Stimulated activated CD8-positive, alpha-beta memory T cell treated with anti-CD3 and anti-CD28 coated beads, Interleukin-12 subunit alpha, Interleukin-12 subunit beta, amount 100 ng/mL, for 24 hours (primary cell): Measurements from ENCODE around the gene CDCA4.
"Not testable (repeated sequence)": the region's sequence is repeated elsewhere in the genome, so short reads cannot be mapped to it uniquely, and the experiment has no call there.

Experiments used
- DNase-seq: peaks from one replicate; pipeline ENCODE4 v3.0.0-alpha.2; 2020; ENCODE audit errors: extremely low read depth

CDCA4 gene

DNA sequence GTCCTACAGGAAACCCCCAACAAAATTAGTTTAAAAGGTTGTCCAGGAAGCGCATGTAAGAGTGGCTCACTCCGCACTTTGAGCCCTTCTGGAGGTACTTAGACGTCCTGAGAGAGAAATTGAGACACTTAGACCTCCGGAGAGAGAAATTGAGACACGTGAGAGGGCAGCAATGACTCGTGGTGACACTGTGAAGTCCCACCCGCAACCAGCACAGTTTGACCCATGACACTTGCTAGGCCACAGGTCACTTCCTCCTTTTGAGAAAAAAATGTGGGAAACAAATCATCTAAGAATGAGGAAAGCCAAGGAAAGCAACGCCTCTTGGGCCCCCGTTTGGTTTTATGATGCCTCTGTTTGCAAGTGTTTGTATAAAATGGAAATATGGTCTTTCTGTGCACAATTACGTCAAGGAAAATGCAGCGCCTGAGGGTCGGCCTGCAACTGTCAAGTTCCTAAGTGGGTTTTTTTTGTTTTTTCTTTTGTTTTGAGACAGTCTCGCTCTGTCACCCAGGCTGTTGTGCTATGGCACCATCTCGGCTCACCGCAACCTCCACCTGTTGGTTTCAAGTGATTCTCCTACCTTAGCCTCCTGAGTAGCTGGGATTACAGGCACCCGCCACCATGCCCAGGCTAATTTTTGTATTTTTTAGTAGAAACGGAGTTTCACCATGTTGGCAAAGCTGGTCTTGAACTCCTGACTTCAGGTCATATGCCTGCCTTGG is 13.6 kb upstream of the CDCA4 start:
- no peak for DNase-seq

DNA sequence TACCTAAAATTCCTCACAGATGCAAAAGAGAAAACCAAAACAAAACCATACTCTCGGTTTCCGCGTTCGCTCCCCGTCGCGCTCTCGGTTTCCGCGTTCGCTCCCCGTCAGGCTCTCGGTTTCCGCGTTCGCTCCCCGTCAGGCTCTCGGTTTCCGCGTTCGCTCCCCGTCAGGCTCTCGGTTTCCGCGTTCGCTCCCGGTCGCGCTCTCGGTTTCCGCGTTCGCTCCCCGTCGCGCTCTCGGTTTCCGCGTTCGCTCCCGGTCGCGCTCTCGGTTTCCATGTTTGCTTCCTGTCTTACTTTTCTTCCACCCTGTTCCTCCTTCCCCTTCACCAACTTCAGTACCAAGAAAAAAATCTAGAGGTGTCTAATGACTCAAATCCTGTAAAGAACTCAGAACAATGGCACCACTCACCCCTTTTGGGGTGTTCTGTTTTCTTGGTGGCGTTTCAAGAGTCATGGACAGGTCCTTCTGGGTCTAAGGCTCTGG is 12.6 kb upstream of the CDCA4 start:
- not testable (repeated sequence) for DNase-seq

DNA sequence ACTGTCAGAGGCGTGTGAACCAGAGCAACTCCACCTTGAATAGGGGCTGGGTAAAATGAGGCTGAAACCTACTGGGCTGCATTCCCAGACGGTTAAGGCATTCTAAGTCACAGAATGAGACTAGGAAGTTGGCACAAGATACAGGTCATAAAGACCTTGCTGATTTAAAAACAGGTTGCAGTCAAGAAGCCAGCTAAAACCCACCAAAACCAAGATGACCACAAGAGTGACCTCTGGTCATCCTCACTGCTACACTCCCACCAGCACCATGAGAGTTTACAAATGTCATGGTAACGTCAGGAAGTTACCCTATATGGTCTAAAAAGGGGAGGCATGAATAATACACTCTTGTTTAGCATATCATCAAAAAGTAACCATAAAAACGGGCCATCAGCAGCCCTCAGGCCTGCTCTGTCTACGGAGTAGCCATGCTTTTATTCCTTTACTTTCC is 11.6 kb upstream of the CDCA4 start:
- not testable (repeated sequence) for DNase-seq

DNA sequence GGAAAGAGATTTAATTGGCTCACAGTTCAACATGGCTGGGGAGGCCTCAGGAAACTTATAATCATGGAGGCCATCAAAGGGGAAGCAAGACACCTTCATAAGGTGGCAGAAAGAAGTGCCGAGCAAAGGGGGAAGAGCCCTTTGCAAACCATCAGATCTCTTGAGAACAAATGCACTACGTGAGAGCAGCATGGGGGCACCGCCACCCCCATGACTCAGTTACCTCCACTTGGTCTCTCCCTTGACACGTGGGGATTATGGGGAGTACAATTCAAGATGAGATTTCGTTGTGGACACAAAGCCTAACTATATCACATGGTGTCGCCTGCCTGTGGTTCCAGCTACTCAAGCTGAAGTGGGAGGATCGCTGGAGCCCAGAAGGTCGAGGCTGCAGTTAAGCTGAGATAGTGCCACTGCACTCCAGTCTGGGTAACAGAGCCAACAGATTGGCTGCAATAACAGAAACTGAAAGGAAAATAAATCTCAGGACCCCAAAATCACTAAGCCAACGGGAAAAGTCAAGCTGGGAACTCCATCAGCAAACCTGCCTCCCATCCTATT is 10.0 kb upstream of the CDCA4 start:
- no peak for DNase-seq

DNA sequence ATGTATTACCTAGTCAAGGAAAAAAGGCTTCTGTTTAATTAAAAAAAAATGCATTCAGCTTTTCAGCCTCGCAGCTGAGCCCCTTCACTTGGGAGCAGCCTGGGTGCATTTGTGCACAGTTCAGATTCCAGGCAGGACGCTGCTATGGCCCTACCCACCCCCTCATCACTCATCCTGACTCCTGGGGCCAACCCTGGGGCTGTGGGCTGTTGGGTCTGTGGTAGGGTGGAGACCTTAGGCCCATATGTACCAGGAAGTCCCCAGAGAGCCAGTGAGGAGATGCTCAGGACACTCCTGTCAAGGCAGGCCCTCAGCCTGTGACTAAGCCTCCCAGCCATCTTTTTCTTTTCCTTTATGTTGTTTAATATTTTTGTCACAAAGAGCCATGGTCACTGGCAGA is 9.3 kb upstream of the CDCA4 start:
- DNase-seq, result no peak

DNA sequence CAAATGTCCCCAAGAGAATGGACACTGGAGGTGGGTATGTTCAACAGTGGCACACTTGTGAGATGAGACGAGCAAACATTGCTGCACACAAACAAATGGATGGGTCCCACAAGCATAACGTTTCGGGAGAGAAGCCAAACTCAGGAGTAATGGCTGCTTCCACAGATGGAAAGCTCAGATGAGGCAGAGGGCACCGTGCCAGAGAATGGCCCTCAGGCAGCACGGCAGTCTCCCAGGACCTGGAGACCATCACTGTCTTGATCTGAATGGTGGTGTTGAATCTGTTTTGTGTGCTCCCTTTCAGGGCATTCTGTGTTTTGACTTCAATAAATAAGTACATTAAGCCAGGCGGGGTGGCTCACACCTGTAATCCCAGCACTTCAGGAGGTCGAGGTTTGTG is 8.5 kb upstream of the CDCA4 start:
- DNase-seq, result no peak

DNA sequence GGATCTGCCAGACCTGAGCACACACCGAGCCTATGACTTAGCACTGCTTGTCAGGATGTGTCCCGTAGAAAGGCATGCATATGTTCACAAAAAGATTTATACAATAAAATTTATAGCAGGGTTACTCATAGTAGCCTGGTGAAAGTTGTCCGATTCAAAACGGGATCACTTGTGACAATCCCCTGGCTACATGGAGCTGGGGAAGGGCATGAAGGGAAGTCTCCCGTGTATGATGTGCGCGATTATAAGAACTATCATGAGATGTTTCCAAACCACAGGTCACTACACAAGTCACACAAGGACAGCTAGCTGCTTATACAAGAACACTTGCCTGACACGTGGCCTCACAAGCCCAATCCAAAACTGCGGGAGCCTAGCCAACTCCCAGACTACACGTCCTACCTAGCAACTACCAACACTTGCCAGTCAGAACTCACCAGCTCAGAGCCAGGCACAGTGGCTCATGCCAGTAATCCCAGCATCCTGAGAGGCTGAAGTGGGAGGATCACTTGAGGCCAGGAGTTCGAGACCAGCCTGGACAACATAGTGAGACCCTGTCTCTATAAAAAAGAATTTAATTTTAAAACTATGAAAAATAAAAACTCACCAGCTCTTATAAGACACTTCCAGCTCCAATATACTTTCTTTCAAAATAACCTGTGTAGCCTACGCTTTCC is 7.5 kb upstream of the CDCA4 start:
- DNase-seq, result no peak

DNA sequence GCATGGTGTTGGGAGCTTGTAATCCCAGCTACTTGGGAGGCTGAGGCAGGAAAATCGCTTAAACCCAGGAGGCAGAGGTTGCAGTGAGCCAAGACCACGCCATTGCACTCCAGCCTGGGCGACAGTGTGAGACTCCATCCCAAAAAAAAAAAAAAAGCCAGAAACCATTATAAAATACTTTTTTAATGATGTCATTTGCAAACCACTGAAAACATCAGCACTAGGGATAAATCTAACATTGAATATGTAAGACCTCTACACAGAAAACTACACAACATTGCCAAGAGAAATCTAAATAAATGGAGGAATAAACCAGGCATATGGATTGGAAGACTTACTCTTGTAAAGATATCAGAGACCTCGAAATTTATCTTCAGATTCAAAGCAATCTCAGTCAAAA is 6.8 kb upstream of the CDCA4 start:
- not testable (repeated sequence) for DNase-seq

DNA sequence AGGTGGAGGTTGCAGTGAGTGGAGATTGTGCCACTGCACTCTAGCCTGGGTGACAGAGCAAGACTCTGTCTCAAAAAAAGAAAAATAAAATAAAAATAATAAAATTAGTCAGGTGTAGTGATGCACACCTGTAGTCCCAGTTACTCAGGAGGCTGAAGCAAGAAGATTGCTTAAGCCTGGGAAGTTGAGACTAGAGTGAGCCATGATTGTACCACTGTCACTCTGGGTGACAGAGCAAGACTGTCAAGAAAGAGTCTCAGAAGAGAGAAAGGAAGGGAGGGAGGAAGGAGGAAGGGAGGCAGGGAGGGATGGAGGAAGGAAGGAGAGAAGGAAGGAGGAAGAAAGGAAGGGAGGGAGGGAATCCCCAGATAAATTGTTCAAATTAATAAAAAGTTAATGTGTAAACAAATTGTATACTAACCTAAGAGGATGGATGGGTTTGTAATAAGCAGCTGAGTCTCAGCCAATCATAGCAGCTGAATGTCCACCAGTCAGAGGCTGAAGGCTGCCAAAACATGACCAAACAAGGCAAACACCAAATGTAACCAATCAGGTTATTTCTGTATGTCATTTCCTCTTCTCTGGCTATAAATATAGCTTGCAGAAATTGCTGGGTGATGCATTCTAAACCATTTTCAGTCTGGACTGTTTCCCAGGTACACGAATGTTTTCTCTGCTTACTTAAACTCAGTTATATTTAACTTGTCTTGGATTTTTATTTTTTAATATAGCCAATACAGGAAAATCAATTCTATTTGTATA is 6.1 kb upstream of the CDCA4 start:
- DNase-seq, result no peak

DNA sequence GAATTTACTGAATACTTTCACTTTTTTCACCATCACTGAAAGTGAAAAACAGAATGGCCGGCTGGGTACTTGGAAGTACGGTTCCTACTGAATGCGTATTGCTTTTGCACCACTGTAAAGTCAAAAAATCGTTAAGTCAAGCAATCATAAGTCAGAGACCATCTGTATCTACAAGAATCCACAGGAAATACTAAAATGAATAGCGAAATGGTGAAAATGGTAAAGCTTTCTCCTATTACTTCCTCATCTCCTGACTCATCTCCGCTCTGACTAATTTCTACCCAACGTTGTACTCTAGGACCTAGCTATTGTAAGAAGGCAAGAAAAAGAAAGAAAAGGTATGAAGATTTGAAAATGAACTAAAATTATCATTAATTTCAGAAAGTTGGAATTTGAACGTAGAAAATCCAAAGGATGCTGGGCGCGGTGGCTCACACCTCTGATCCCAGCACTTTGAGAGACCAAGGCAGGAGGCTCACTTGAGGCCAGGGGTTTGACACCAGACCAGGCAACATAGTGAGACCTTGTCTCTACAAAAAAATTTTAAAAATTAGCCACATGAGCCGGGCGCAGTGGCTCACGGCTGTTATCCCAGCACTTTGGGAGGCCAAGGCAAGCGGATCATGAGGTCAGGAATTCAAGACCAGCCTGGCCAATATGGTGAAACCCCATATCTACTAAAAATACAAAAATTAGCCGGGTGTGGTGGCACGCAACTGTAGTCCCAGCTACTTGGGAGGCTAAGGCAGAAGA is 5.3 kb upstream of the CDCA4 start:
- DNase-seq, result no peak

DNA sequence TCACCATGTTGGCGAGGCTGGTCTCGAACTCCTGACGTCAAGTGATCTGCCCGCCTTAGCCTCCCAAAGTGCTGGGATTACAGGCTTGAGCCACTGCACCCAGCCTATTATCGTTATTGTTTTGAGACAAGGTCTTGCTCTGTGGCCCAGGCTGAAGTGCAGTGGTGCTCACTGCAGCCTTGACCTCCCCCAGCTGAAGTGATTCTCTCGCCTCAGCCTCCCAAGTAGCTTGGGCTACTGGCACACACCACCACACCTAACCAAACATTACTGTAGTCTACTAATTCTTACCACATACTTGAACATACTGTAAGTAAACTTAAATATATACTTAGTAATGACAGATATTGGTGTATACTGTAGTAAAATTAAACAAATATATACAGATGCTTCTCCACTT is 4.5 kb upstream of the CDCA4 start:
- DNase-seq, result no peak

DNA sequence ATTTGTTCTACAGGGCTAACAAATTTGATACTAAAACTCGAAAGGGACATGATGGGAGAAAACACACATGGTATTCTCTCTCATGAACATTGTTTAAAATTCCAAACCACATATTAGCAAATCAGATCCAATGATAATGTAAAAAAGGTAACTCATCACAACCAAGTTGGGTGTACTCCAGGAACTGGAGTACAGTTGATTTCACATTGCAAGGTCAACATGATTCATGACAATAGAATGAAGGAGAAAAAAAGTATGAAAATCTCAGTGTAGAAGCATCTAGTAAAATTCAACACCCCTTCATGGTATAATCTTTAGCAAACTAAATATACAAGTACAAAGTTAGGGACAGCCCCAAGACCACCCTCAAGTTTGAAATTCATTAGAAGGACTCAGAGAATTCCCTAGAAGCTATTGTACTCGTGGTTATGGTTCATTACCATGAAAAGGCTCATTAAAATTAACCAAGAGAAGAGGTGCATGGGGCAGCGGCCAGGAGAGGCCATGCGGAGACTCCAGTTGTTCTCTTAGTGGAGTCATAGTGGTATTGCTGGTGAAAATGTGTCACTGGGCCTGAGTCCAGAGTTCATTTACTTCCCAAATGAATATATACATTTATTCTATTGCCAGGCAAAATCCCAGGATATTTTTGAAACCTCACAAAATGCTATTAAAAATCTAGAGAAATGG is 3.1 kb upstream of the CDCA4 start:
- no peak for DNase-seq

DNA sequence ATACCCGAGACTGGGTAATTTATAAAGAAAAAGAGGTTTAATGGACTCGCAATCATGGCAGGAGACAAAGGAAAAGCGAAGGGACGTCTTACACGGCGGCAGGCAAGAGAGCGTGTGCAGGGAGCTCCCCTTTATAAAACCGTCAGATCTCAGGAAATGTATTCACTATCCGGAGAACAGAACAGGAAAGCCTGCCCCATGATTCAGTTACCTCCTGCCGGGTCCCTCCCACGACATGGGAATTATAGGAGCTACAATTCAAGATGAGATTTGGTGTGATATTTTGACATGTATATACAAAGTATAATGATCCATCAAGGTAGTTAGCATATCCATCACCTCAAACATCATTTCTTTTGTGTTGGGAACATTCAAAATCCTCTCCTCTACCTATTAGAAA is 2.3 kb upstream of the CDCA4 start:
- DNase-seq, result no peak

DNA sequence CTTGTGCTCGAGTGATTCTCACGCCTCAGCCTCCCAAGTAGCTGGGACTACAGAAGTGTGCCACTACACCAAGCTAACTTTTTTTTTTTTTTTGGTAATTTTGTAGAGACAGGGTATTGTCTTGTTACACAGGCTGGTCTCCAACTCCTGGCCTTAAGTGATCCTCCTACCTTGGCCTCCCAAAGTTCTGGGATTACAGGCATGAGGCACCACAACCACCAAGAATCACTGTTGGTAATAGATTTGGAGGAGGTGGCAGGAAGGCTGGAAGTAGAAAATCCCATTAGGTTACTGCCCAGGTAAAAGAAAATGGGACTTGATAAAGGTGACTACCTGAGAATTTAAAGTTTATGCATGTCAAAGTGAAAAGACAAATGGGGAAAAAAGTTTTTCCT is 1.4 kb upstream of the CDCA4 start:
- no peak for DNase-seq

DNA sequence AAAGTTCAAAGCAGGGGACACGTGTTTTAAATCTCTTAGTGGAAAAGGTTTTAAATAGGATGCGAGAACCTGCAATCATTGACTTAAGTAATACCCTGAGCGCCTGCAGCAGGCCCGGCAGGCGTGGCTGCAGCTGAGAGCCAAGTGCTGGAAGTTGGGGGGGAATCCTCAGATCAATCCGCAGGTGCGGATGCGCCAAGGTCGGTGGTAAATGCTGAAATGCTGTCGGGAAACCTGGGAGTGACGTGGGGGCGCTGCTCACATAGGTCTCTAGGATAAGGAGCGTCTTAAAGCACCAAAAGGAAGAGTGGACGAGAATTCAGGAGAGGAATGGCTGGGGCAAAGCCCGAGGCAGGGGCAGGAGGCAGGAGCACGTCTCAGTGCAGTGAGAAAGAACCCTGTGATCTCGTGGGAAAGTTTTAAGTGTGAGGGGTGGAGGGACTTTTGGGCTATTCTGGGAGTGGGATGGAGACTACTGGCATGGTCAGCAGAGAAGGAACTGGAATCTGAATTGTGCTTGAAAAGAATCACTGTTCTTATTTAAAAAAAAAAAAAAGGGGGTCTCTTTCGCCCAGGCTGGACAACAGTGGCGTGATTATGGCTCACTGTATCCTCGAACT is 883 bp upstream of the CDCA4 start:
- DNase-seq, result no peak

DNA sequence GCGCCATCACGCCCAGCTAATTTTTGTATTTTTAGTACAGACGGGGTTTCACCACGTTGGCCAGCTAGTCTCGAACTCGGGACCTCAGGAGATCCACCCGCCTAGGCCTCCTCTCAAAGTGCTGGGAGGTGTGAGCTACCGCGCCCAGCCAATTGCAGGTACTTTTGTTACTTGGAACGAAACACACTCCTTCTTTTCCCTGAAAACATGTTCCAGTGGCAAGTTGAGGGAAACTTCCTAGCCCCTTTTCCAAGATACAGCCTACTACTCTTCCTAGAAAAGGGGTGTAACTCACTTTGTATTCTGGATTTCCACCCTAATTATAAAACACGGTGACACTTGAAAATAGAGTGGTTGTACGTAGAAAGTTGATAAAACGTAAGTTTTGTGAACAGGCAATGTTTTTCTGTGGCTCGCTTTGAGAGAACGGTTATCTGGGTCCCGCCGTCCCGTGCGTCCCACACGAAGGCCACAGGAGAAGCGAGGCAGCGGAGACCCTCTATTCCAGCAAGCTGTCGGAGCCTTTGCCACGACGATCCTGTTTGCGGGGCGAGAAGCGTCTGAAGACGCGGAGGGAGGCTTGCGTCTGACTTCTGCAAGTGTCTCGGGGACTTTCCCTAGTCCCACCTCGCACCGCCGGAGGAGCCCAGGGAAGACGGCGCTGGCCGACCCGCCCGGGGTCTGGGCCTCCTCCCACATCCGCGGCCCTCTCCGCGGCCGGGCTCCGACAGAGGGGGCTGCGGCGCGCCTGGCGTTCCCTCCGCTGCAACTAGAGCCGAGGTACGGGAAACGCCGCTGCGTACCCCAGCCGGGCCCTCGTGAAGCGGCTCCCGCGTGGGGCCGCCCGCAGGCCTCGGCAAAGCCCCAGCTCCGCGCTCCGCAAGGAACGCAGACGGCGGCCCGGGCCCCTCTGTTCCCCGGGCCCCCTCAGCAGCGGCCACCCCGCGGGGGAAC is 745 bp downstream of the CDCA4 start:
- no peak for DNase-seq

DNA sequence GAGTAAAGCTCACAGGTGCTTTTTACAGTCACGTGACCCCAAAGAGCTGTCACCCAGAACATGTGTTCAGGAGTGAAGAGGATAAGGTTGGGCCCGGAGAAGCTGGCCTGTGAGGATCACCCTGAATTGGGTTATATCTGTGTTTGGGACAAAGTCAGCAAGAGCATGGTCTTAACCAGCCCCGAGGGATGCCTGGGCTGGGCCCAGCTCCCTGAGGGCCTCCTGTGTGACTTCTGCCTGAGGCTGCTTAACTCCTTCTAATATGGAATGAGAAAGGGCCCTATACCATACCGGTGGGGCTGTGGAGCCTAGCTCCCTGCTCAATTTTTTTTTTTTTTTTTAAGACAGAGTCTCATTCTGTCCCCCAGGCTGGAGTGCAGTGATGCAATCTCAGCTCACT is 2.5 kb downstream of the CDCA4 start:
- DNase-seq, result no peak

DNA sequence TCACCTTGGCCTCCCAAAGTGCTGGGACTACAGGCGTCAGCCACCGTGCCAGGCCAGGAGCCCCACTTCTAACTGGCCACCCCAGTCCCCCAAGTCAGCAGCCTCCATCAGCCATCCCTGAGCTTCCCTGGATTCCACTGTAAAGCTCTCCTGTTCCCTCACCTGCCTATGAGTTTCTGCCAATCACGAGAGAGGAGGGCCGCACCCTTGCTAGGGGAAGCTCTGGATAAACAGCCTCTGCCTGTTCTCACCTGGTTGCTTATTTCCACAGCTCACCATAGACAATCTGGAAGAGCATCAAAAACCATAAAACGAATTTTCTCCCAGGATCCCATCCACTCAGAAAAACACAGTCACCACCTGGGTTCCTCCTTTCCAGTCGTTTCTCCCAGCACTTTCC is 5.0 kb downstream of the CDCA4 start:
- DNase-seq, result no peak

DNA sequence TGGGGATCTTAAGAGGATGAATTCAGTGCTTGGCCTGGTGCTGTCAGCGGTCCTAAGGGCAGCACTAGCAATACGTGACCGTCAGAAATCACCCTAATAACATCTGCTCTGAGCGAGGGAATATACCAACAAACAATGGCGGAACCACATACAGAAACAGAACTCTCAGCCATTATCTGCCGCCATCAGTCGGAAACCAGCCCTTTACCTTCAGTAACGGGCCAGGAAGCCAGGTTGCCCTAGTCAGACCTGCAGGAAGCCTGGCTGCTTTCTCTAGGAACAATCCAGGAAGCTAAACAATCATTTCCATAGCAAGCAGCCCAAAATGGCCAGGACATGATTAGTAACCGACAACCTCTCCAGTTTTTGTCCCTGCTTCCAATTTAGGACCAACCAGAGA is 5.6 kb downstream of the CDCA4 start:
- DNase-seq, result no peak
